H1 (cell line): ENCODE measurements around the gene NRIP3. TPM values are rescaled to one million over a fixed set of nuclear protein-coding genes. Genes with fewer than 3 reads are reported as not detected.

Experiments
- CEBPB ChIP-seq: IDR thresholded peaks from 2 replicates; pipeline ENCODE4 v1.6.1; 2012; ENCODE audit warnings: low read depth, low read length
- HDAC2 ChIP-seq, 2 experiments: fragments of 300-600 bp in 1 of 2; sonication (generic) in 1 of 2; IDR thresholded peaks; 2 replicates each; pipeline ENCODE4 v1.6.1; 2011 to 2012; ENCODE audit warnings: low read depth in 2 of 2, low read length in 2 of 2, mild to moderate bottlenecking in 2 of 2, moderate library complexity in 2 of 2, borderline replicate concordance in 1 of 2, inconsistent platforms in 1 of 2
- POLR2A ChIP-seq, 2 experiments: IDR thresholded peaks; 1 replicate in 1 of 2; 2 replicates in 1 of 2; pipeline ENCODE4 v1.6.1; 2011; ENCODE audit warnings: low read depth in 2 of 2, low read length in 2 of 2, mild to moderate bottlenecking in 2 of 2; ENCODE audit errors: control extremely low read depth in 1 of 2
- RBBP5 ChIP-seq: IDR thresholded peaks from 2 replicates; pipeline ENCODE4 v1.7.1; 2012; ENCODE audit warnings: low read depth, mild to moderate bottlenecking, inconsistent platforms, low read length, moderate library complexity, borderline replicate concordance
- polyA plus RNA-seq, 7 experiments: library from polyadenylated mRNA; depleted of rRNA in 3 of 7; stranded (reverse) in 5 of 7; unstranded in 2 of 7; fragments of >200 nt in 5 of 7; fragments of 200-250 nt in 2 of 7; gene quantifications; 1 replicate in 5 of 7; 2 replicates in 1 of 7; 4 replicates in 1 of 7; pipeline versions ENCODE4 v1.2.1 to v1.2.3, GENCODE V29; 2011 to 2013; ENCODE audit warnings: missing spikeins in 2 of 7, mixed read lengths in 2 of 7
- total RNA-seq: library from RNA; stranded (reverse); fragmentation: NEBNext Ultra II Directional; extraction: Animal tissue kit (Norgen Biotek cat#: 25700); gene quantifications from 2 replicates; pipeline ENCODE4 v1.2.1, GENCODE V29; 2021

The NRIP3 gene
- total and polyA plus RNA-seq, 2 of the 8 experiments (the other 6 are each of a cell fraction or from before 2014, with no cell fraction given) = 3.9 to 7.1 TPM

DNA sequence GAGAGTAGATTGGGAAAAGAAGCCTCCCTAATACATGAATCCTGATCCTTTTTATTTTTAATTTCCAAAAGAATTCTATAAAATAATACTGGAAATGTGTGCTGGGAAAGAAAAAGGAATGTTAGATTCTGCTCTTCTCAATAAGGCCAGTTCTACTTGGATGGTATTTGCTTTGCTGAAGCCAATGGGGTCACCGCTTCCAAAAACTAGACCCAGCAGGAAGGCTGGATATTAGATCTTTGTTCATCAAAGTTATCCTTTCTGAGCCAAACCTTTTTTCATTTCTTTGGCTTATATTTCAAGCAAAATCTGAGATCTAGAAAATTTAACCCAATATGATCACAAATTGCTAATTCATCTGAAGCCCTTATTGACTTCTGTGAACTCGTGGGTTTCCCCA is 46.2 kb upstream of the NRIP3 start (continued):
- TF ChIP-seq POLR2A (IDR thresholded peaks at IDR 0.05; ENCODE audit: control extremely low read depth in 1 of 2, low read depth in 2 of 2, low read length in 2 of 2) = no peak
- TF ChIP-seq CEBPB = no peak
- TF ChIP-seq HDAC2 (IDR thresholded peaks at IDR 0.05; ENCODE audit: borderline replicate concordance in 1 of 2, low read depth in 2 of 2, low read length in 2 of 2) = no peak
- no peak for TF ChIP-seq RBBP5
